ENCODE results near the gene SLC25A18.
"Not testable (repeated sequence)": the region's sequence is repeated elsewhere in the genome, so short reads cannot be mapped to it uniquely, and the experiment has no call there.

SLC25A18 gene

DNA sequence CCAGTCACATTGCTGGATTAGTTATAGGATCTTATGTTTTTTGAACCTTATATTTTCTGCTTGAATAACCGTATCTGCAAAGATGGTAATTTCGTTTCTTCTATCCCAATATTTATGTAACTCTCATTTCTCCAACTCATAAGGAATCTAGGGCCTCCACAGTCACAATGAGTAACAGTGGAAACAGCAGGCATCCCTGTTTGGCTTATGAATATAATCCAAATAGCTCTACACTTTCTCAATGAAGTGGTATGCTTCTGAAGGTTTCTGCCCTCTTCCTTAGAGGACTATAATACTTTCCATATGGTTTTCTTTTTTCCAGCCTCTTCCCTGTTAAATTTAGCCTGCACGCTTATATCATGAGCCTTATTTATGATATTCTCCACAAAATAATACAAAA, 48.8 kb downstream of the SLC25A18 start:
- no peak for DNase-seq

DNA sequence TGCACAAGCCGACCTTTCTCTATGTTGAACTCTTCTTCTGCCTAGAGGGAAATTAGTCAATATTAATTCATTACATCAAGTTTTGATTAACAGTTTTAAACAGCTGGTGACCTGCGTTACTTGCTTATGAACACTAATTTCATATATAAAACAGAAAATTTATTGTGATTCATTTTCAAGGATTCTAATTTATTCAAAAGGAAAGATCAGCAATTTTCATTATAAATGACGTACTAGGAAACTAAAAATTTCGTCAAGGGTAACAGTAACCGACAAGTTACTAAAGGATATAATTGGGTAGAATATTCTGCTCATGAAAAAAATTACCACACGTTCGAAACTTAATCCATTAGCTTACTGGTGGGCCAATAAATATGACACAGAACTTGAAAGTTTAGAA, 50.0 kb downstream of the SLC25A18 start:
- DNase-seq = no peak

DNA sequence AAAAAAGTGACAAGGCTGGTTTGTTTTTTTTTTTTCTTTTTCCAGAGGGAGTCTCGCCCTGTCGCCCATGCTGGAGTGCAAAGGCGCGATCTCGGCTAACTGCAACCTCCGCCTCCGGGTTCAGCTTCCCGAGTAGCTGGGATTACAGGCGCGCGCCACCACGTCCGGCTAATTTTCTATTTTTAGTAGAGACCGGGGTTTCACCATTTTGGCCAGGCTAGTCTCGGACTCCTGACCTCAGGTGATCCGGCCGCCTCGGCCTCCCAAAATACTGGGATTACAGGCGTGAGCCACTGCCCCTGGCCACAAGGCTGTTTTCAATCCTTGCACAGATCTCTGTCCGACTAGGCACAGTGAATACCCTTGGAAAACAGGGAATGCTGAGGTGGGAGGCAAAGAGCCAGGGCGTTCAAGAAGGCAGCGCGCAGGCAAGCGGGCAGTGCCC, 64.7 kb downstream of the SLC25A18 start:
- no peak for DNase-seq

DNA sequence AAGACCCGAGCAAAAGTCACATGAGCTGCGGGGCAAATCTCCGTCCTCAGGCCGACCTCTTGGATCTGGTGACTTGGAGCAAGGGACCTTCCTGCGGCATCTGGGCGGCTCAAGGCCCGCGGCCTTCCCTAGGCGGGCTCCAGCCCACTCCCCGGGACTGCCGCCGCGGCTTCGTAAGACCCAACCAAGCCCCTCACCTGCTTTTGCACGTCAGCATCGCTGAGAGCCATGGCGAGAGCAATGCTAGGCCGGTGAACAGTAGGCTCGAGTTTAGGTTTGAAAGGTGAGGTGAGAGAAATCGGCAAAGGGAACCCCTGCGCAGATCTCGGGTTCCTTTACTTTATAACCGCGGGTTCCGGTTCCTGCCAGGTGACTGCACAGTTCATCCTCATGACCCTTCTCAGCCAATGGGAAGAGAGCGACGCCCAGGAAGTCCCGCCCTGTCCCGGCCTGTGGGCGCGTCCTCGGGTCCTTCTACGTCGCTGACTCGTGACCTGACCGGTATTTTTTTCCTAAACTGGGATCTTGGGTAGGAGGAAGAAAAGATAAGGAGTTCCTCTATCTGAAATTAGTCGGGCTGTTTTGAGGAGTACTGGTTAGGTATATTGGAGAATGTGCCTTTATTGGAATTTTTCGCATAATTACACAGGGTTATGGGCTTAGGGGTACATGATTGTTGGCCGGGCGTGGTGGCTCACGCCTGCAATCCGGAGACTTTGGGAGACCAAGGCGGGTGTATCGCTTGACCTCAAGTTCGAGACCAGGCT, 65.3 kb downstream of the SLC25A18 start, which contains the start of gene ATP6V1E1:
TSS of gene ATP6V1E1 (minus strand) at position 344 of the 767 bp plus-strand sequence. CDS start at position 230, 114 bp downstream.
- peak; percentile 83 for DNase-seq

DNA sequence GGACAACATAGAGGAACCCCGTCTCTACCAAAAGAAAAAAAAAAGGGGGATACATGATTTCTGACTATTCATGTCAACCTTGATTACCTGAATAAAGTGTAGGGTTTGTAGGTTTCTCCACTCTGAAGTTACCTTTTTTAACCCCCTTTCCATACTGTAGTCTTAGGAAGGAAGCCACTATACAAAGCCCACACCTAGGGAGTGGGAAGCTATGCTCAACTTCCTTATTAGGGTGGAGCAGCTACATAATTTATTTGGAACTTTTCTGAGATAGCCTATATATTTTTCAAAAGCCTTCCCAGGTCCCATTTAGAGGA, 65.8 kb downstream of the SLC25A18 start:
- DNase-seq = no peak

DNA sequence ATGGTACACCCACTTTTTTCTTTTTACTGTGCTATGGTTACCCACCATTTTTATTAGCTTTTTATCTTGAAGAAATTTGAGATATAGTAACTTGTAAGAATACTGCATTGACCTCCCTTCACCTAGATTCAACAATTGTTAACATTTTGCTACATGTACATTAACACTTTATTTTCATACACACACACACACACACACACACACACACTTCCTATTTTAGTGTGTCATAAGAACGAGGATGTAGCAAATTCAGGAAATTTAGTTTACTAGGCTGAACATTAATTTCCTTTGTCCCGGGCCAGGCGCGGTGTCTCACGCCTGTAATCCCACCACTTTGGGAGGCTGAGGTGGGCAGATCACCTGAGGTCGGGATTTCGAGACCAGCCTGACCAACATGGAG, 66.3 kb downstream of the SLC25A18 start:
- no peak for DNase-seq

DNA sequence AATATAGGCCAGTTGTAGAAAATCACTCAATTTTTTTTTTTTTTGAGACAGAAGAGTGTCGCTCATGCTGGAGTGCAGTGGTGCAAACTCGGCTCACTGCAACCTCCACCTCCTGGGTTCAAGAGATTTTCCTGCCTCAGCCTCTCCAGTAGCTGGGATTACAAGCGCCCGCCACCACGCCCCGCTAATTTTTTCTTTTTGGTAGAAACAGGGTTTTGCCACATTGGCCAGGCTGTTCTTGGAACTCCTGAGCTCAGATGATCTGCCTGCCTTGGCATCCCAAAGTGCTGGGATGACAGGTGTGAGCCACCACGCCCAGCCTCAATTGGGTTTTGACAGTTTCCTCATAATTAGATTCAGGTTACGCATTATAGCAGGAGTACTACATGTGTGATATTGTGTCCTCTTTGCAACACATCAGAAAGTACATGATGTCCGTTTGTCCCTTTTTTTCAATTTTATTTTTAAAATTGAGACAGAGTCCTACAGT, 67.8 kb downstream of the SLC25A18 start:
- DNase-seq = no peak

DNA sequence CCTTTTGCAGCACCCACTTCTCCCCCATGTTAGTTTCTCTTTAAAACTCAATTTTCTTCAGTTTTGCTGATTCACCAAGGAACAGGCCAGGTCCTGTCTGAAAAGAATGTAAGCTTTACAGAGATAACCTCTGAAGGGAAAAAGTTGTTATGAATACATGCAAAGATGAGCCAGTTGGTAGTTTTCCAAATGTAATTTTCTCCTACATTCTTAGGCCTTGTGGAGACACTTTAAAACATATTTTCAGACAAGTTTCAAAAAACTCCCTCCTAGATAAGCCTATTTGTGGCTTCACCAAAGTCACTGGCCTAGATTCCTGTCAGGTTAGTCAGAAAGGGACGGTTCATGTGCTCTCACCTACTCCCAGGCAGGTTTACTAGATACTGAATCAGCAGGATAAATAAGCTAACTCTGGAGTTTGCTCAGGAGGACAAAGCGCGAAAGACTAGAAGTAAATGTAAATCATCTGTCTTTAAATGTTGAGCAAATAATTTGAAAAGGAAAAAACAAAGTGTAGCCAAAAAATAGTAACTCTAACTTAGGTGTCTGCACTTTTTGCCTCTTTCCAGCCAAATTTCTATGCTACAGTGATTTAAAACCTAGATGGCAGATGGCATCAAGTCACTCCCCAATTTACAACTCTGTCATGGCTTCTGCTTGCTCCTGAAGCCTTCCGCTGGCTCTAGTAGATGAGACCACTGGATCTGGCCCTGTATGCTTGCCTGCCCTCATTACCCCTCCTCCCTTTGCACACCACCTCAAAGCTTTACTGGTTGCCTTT, 70.1 kb downstream of the SLC25A18 start:
- DNase-seq = no peak

DNA sequence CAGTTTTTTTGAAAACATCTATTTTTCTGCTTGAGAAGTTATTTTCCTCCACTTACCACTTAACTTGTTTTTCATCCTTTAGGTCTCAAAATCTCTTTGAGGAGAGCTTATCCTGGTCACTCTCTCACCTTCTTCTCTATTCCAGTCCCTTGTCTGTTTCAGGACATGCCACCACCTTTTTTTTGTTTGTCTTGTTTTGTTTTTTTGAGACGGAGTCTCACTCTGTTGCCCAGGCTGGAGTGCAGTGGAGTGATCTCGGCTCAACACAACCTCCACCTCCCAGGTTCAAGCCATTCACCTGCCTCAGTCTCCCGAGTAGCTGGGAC, 70.7 kb downstream of the SLC25A18 start:
- DNase-seq = no peak

DNA sequence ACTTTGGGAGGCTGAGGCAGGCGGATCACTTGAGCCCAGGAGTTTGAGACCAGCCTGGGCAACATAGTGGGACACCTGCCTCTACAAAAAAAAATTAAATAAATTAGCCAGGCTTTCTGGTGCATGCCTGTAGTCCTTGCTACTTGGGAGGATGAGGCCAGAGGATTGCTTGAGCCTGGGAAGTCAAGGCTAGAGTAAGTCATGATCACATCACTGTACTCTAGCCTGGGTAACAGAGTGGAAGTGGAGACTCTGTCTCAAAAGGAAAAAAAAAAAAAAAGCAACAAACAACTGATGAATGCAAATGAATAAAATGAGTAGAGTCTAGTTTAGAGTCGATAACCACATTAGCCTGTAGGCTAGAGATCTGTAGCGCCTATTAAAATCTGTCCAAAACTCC, 71.4 kb downstream of the SLC25A18 start:
- DNase-seq = no peak

DNA sequence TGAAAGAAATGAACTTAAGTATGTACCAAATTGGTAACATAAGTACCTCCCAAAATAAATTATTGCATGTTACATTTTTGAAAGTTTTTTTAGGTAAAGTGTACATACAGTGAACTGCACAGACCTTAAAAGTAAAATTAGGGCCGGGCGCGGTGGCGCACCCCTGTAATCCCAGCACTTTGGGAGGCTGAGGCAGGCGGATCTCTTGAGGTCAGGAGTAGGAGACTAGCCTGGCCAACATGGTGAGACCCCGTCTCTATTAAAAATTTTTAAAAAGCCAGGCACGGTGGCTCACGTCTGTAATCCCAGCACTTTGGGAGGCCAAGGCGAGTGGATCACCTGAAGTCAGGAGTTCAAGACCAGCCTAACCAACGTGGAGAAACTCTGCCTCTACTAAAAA, 73.6 kb downstream of the SLC25A18 start:
- DNase-seq = not testable (repeated sequence)

DNA sequence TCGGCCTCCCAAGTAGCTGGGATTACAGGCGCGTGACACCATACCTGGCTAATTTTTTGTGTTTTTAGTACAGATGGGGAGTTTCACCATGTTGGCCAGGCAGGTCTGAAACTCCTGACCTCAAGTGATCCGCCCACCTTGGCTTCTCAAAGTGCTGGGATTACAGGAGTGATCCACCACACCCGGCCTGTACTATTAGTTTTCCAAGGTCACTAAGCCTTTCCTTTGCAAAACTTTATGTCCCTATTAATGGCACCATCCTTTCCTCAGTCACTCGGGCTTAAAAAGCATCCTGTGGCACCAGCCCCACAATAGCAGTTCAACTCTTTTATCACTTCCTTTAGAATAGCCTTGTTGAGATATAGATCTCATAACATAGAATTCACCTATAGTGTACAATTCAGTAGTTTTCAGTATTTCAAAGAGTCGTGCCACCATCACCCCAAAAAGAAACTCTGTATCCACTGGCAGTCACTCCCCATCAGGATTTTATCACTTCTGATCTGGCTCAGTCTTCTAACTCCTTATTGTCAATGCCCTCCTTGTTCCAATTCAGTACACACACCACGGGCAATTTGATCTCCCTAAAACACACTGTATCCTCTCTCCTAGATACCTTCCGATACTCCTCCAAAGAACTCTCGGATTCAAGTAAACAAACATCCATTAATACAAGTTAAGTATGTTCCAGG, 74.3 kb downstream of the SLC25A18 start:
- no peak for DNase-seq

DNA sequence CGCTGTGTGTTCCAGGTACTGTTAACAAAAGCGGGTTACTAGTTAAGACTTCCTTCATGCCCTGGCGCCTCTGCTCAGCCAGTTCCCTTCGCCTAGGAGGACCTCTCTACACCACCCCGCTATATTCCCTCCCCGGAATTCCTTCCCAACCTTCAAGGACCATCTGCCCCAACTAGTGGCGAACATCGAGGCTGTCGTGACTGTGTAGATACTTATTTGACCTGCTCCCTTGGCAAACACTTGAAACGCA, 74.8 kb downstream of the SLC25A18 start:
- DNase-seq = no peak

DNA sequence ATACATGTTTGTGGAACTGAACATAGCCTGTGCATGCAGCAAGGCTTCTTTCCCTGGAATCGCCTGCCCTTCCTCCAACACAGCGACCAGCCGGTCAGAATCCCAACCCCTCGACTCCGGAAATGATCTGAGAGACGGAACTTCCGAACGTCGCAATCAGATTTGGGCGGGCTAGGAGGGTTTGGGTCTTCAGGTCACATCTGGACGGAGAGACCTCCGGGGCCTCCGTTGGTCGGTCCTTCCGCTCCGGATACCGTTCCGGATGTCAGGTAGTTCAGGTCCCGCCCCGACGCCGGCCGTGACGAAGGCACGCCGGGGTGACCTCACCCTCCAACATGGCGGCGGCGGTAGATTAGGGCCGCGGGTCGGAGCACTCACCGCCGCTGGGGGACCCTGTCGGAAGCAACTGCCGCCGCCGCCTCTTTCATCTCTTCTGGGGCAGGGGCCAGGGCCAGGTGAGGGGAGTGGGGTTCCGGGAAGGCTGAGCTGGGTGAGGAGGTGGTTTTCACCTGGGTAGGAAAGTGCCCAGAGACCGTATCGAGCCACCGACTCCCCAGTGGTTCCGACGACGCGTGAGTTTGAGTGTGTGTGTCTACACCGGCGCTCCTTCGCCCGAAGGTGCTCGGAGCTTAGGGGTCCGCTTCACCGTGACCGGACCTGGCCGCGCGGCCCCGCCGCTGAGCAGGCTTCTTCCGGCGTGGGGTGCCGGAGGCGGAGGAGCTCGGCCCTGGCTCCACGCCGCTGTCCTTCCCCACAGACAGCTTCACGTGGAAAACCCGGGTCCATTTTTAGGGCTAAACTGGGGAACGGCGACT, 75.3 kb downstream of the SLC25A18 start, which contains the start of gene BCL2L13:
TSS of gene BCL2L13 (plus strand) at position 326 of the 815 bp plus-strand sequence. CDS start 16,955 bp downstream, outside the sequence.
- peak; percentile 70 for DNase-seq

DNA sequence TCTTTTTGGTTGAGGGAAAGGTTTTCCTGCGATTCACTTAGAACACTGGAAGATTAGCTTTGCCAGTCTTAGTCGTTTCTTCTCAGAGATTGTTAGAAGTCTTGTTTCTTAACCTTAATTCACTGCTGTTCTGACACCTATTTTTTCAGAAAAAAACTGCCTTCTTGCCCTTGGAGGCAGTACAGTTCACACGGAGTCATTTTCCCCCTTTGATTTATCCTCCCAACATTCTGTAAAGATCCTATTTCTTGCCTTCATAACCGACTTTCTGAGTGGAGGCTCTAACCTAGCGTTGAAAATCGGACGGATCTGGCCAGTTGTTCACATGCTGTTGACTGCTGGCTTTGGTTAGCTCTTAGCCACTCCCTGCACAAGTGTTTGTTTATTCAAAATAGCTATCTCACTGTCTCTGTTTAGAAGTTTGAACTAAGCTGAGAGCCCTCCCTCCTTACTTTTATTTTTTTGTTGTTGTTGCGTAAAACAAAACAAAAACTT, 76.0 kb downstream of the SLC25A18 start:
- DNase-seq = no peak

Measured in DMS 273 treated with DMSO at 0.1 percent for 48 hours (cell line).